GM18858 (cell line): ENCODE data around the gene RNF183.
"Not testable (repeated sequence)": the region's sequence is repeated elsewhere in the genome, so short reads cannot be mapped to it uniquely, and the experiment has no call there.

ENCODE experiments used
- ATAC-seq: cut with Tn5 transposase; IDR thresholded peaks from one replicate; pipeline ENCODE4 v1.9.1; 2021; ENCODE audit not compliant: unreplicated experiment

The RNF183 gene

GRCh38 chr9:113275157-113276131, 27.7 kb downstream of the RNF183 start, which contains the start of the genes CDC26 and PRPF4:
TSS of gene CDC26 (minus strand) at chr9:113275572. CDS start at chr9:113272507, 3,065 bp downstream.
TSS of gene PRPF4 (plus strand) at chr9:113275658. CDS start at chr9:113275744, 86 bp downstream.
- peak; percentile 91 for ATAC-seq

- no peak for ATAC-seq
Observed at GRCh38 chr9:113274474-113275156, 28.6 kb downstream of the RNF183 start.

- ATAC-seq, result no peak
Observed at GRCh38 chr9:113269871-113270270, 33.3 kb downstream of the RNF183 start.

GRCh38 chr9:113269355-113269754, 33.8 kb downstream of the RNF183 start:
- ATAC-seq, result no peak

GRCh38 chr9:113267911-113268566, 35.1 kb downstream of the RNF183 start:
- ATAC-seq, result no peak

- no peak for ATAC-seq
Observed at GRCh38 chr9:113266174-113266573, 37.0 kb downstream of the RNF183 start.

GRCh38 chr9:113261917-113262671, 41.1 kb downstream of the RNF183 start:
- ATAC-seq, result no peak

- ATAC-seq, result no peak
Observed at GRCh38 chr9:113258282-113258681, 44.9 kb downstream of the RNF183 start.

GRCh38 chr9:113257863-113258262, 45.3 kb downstream of the RNF183 start:
- no peak for ATAC-seq

- ATAC-seq, result no peak
Observed at GRCh38 chr9:113255438-113255837, 47.7 kb downstream of the RNF183 start.

GRCh38 chr9:113254991-113255390, 48.2 kb downstream of the RNF183 start:
- no peak for ATAC-seq

- no peak for ATAC-seq
Observed at GRCh38 chr9:113250807-113251206, 52.4 kb downstream of the RNF183 start.

GRCh38 chr9:113249661-113250060, 53.5 kb downstream of the RNF183 start:
- not testable (repeated sequence) for ATAC-seq

- no peak for ATAC-seq
Observed at GRCh38 chr9:113247640-113248039, 55.5 kb downstream of the RNF183 start.
